SH-SY5Y (cell line): Measurements from ENCODE around the gene BMP8B.

Experiments used
- GATA2 ChIP-seq: IDR thresholded peaks from 2 replicates; pipeline ENCODE4 v1.6.1; 2011; ENCODE audit warnings: mild to moderate bottlenecking, low read depth, low read length
- GATA3 ChIP-seq: IDR thresholded peaks from 2 replicates; pipeline ENCODE4 v1.6.1; 2011; ENCODE audit warnings: low read depth, mild to moderate bottlenecking, low read length, moderate library complexity

GRCh38 chr1:39835110-39835509 lies 46.4 kb upstream of the BMP8B start:
- TF ChIP-seq GATA2 (no peak), GATA3 (no peak)
